H1 (cell line): ENCODE measurements around the gene PRSS48. TPM values are rescaled to one million over a fixed set of nuclear protein-coding genes. Genes with fewer than 3 reads are reported as not detected.

Experiments used
- CTCF ChIA-PET: fragments of 300-600 bp; sonication (Branson Sonifier 250); formaldehyde crosslinking; loops from one replicate; lab custom pipeline; 2021; ENCODE audit not compliant: partially characterized antibody; lab: Charles Lee
- POLR2A ChIA-PET: fragments of 300-600 bp; sonication (Branson Sonifier 250); formaldehyde crosslinking; loops from one replicate; lab custom pipeline; 2021; ENCODE audit warnings: inconsistent platforms; ENCODE audit not compliant: partially characterized antibody; lab: Charles Lee
- DNase-seq, 2 experiments: peaks; one replicate each; pipeline versions ENCODE4 v3.0.0 to v3.0.0-alpha.2; 2010 to 2022; ENCODE audit warnings: low spot score in 2 of 2, low read depth in 1 of 2, mixed read lengths in 1 of 2
- FAIRE-seq: peaks from 2 replicates; lab custom pipeline; 2011; peaks lifted over from hg19 to GRCh38; lab: Jason Lieb, UNC
- H2AFZ ChIP-seq: 2 replicates; pipeline ENCODE4 v1.8.1; 2012; ENCODE audit warnings: low read length, inconsistent platforms
- H2AK5ac ChIP-seq: 2 replicates; pipeline ENCODE4 v1.6.1; 2013; ENCODE audit warnings: low read depth, low read length
- H2BK120ac ChIP-seq: replicated peaks from 2 replicates; pipeline ENCODE3; 2013; ENCODE audit warnings: low read depth, low read length, inconsistent platforms
- H2BK12ac ChIP-seq: 2 replicates; pipeline ENCODE4 v1.6.1; 2013; ENCODE audit warnings: low read depth, low read length
- H2BK15ac ChIP-seq: 2 replicates; pipeline ENCODE4 v1.6.1; 2013; ENCODE audit warnings: low read length
- H2BK20ac ChIP-seq: 2 replicates; pipeline ENCODE4 v1.6.1; 2013; ENCODE audit warnings: low read length
- H2BK5ac ChIP-seq: 2 replicates; pipeline ENCODE4 v1.6.1; 2013; ENCODE audit warnings: low read depth, low read length
- H3K14ac ChIP-seq: 2 replicates; pipeline ENCODE4 v1.6.1; 2013; ENCODE audit warnings: inconsistent platforms; ENCODE audit not compliant: insufficient read length
- H3K18ac ChIP-seq: 2 replicates; pipeline ENCODE4 v1.6.1; 2013; ENCODE audit warnings: low read length; ENCODE audit errors: extremely low read depth
- H3K23ac ChIP-seq: 2 replicates; pipeline ENCODE4 v1.6.1; 2013; ENCODE audit warnings: inconsistent platforms; ENCODE audit not compliant: insufficient read length
- H3K23me2 ChIP-seq: 2 replicates; pipeline ENCODE4 v1.6.1; 2013; ENCODE audit warnings: low read depth, low read length
- H3K27ac ChIP-seq: 2 replicates; pipeline ENCODE4 v1.6.1; 2011; ENCODE audit warnings: low read depth, low read length, inconsistent platforms
- H3K27me3 ChIP-seq, 4 experiments: replicated peaks in 1 of 4; 1 replicate in 1 of 4; 2 replicates in 3 of 4; pipeline versions ENCODE4 v1.6.1 to v1.8.1; 2011 to 2013; ENCODE audit warnings: low read length in 3 of 4, mild to moderate bottlenecking in 3 of 4, inconsistent platforms in 2 of 4, mixed read lengths in 2 of 4, moderate library complexity in 1 of 4; ENCODE audit not compliant: control insufficient read depth in 3 of 4, insufficient read depth in 3 of 4; ENCODE audit errors: extremely low read depth in 1 of 4
- H3K36me3 ChIP-seq, 4 experiments: 2 replicates each; pipeline versions ENCODE4 v1.6.1 to v1.8.1; 2011 to 2013; ENCODE audit warnings: mild to moderate bottlenecking in 4 of 4, low read length in 3 of 4, moderate library complexity in 2 of 4, control low read depth in 1 of 4, inconsistent platforms in 1 of 4; ENCODE audit not compliant: insufficient read depth in 4 of 4, control insufficient read depth in 2 of 4
- H3K4ac ChIP-seq: replicated peaks from 2 replicates; pipeline ENCODE3; 2013; ENCODE audit warnings: low read length, low read depth, mixed read lengths, inconsistent platforms; ENCODE audit not compliant: insufficient read length
- H3K4me1 ChIP-seq, 4 experiments: replicated peaks in 1 of 4; 1 replicate in 1 of 4; 2 replicates in 3 of 4; pipeline versions ENCODE4 v1.6.1 to v1.8.1; 2011 to 2013; ENCODE audit warnings: low read length in 3 of 4, inconsistent platforms in 2 of 4, mixed read lengths in 1 of 4; ENCODE audit not compliant: insufficient read depth in 4 of 4, control insufficient read depth in 3 of 4
- H3K4me2 ChIP-seq, 2 experiments: 2 replicates each; pipeline versions ENCODE4 v1.6.1 to v1.8.1; 2011 to 2013; ENCODE audit warnings: low read depth in 2 of 2, low read length in 2 of 2, control low read depth in 1 of 2, inconsistent platforms in 1 of 2, mild to moderate bottlenecking in 1 of 2; ENCODE audit not compliant: insufficient read depth in 1 of 2
- H3K4me3 ChIP-seq, 4 experiments: fragments of 200-600, 300-600 bp in 1 of 4; sonication (generic), shearing (Covaris generic), sonication (Bioruptor Twin) in 1 of 4; 2 replicates each; pipeline versions ENCODE4 v1.5.1 to v1.8.1; 2011 to 2016; ENCODE audit warnings: low read length in 4 of 4, low read depth in 3 of 4, control low read depth in 2 of 4, inconsistent platforms in 2 of 4, mild to moderate bottlenecking in 2 of 4, mixed read lengths in 1 of 4, moderate library complexity in 1 of 4; ENCODE audit not compliant: insufficient read depth in 2 of 4; ENCODE audit errors: extremely low read depth in 1 of 4
- H3K56ac ChIP-seq: replicated peaks from 2 replicates; pipeline ENCODE3; 2013; ENCODE audit warnings: low read depth, mild to moderate bottlenecking, mixed read lengths, low read length, inconsistent platforms; ENCODE audit not compliant: insufficient read length
- H3K79me1 ChIP-seq: 2 replicates; pipeline ENCODE4 v1.6.1; 2013; ENCODE audit warnings: low read depth, low read length, control low read depth
- H3K79me2 ChIP-seq, 2 experiments: 2 replicates each; pipeline versions ENCODE4 v1.6.1 to v1.8.1; 2012 to 2013; ENCODE audit warnings: low read length in 2 of 2, mild to moderate bottlenecking in 2 of 2, inconsistent platforms in 1 of 2; ENCODE audit not compliant: insufficient read depth in 2 of 2, control insufficient read depth in 1 of 2
- H3K9ac ChIP-seq, 4 experiments: replicated peaks in 1 of 4; 1 replicate in 1 of 4; 2 replicates in 3 of 4; pipeline versions ENCODE4 v1.6.1 to v1.8.1; 2011 to 2013; ENCODE audit warnings: low read depth in 3 of 4, low read length in 3 of 4, control low read depth in 2 of 4, mild to moderate bottlenecking in 2 of 4, moderate library complexity in 2 of 4, inconsistent platforms in 1 of 4; ENCODE audit errors: extremely low read depth in 1 of 4
- H3K9me3 ChIP-seq, 2 experiments: 2 replicates each; pipeline versions ENCODE4 v1.6.1 to v1.8.1; 2012 to 2013; ENCODE audit warnings: mild to moderate bottlenecking in 2 of 2, moderate library complexity in 2 of 2, control low read depth in 1 of 2, inconsistent platforms in 1 of 2, low read depth in 1 of 2, low read length in 1 of 2, mixed read lengths in 1 of 2; ENCODE audit not compliant: insufficient read depth in 2 of 2
- H4K20me1 ChIP-seq, 2 experiments: replicated peaks in 1 of 2; 2 replicates each; pipeline versions ENCODE3 to v1.8.1; 2011 to 2013; ENCODE audit warnings: inconsistent platforms in 2 of 2, low read length in 2 of 2, mild to moderate bottlenecking in 1 of 2; ENCODE audit not compliant: insufficient read depth in 2 of 2, control insufficient read depth in 1 of 2
- H4K5ac ChIP-seq: 2 replicates; pipeline ENCODE4 v1.6.1; 2013; ENCODE audit warnings: low read length, low read depth, mixed read lengths, inconsistent platforms; ENCODE audit not compliant: insufficient read length
- H4K8ac ChIP-seq: 2 replicates; pipeline ENCODE4 v1.8.0; 2013; ENCODE audit warnings: mild to moderate bottlenecking, moderate library complexity, low read length, inconsistent platforms; ENCODE audit not compliant: insufficient read depth; ENCODE audit errors: extremely low read depth
- H4K91ac ChIP-seq: replicated peaks from 2 replicates; pipeline ENCODE3; 2013; ENCODE audit warnings: low read length, mixed read lengths, inconsistent platforms; ENCODE audit not compliant: insufficient read length
- CTCF ChIP-seq, 3 experiments: IDR thresholded peaks; 1 replicate in 2 of 3; 2 replicates in 1 of 3; pipeline versions ENCODE4 v1.5.1 to v1.6.1; 2011; ENCODE audit warnings: low read length in 3 of 3, mild to moderate bottlenecking in 3 of 3, inconsistent platforms in 2 of 3, low read depth in 1 of 3, moderate library complexity in 1 of 3; ENCODE audit not compliant: insufficient read depth in 1 of 3; ENCODE audit errors: control extremely low read depth in 1 of 3
- JUND ChIP-seq: IDR thresholded peaks from 2 replicates; pipeline ENCODE4 v1.6.1; 2011; ENCODE audit warnings: mild to moderate bottlenecking, improper control_type of control experiment, low read length
- NANOG ChIP-seq: IDR thresholded peaks from 2 replicates; pipeline ENCODE4 v1.6.1; 2011; ENCODE audit warnings: low read length, low read depth, mild to moderate bottlenecking, inconsistent platforms; ENCODE audit not compliant: insufficient read depth, poor library complexity, severe bottlenecking
- NRF1 ChIP-seq: IDR thresholded peaks from 2 replicates; pipeline ENCODE4 v1.6.1; 2011; ENCODE audit warnings: mild to moderate bottlenecking, low read depth, low read length, improper control_type of control experiment
- POLR2AphosphoS5 ChIP-seq: IDR thresholded peaks from 2 replicates; pipeline ENCODE4 v1.6.1; 2011; ENCODE audit warnings: low read depth, low read length
- POU5F1 ChIP-seq: IDR thresholded peaks from 2 replicates; pipeline ENCODE4 v1.6.1; 2011; ENCODE audit warnings: low read depth, mild to moderate bottlenecking, low read length, moderate library complexity
- RAD21 ChIP-seq, 2 experiments: IDR thresholded peaks in 1 of 2; conservative IDR thresholded peaks in 1 of 2; 2 replicates each; pipeline ENCODE4 v1.6.1; 2011; ENCODE audit warnings: low read depth in 2 of 2, low read length in 2 of 2, improper control_type of control experiment in 1 of 2, inconsistent platforms in 1 of 2, mild to moderate bottlenecking in 1 of 2, moderate library complexity in 1 of 2
- RFX5 ChIP-seq: IDR thresholded peaks from 2 replicates; pipeline ENCODE4 v1.6.1; 2011; ENCODE audit warnings: low read depth, low read length, improper control_type of control experiment, borderline replicate concordance
- SIN3A ChIP-seq, 2 experiments: IDR thresholded peaks in 1 of 2; conservative IDR thresholded peaks in 1 of 2; 2 replicates each; pipeline ENCODE4 v1.6.1; 2011 to 2012; ENCODE audit warnings: low read length in 2 of 2, improper control_type of control experiment in 1 of 2, low read depth in 1 of 2, mild to moderate bottlenecking in 1 of 2
- USF2 ChIP-seq: IDR thresholded peaks from 2 replicates; pipeline ENCODE4 v1.6.1; 2011; ENCODE audit warnings: low read length, improper control_type of control experiment
- WGBS, 2 experiments: shearing (Covaris generic) in 1 of 2; methylation state at CpG; one replicate each; pipeline versions ENCODE4 v1.1.6 to v1.1.7; 2013 to 2015; ENCODE audit warnings: low lambda C conversion rate in 2 of 2, mixed read lengths in 2 of 2, inconsistent platforms in 1 of 2, low coverage in 1 of 2, missing lambda C conversion rate in 1 of 2; ENCODE audit not compliant: insufficient replicate concordance in 2 of 2, insufficient coverage in 1 of 2, insufficient read length in 1 of 2; ENCODE audit errors: extremely low coverage in 1 of 2, missing lambda C conversion rate in 1 of 2; 5-methylcytosine and 5-hydroxymethylcytosine counted together
- polyA plus RNA-seq, 7 experiments: library from polyadenylated mRNA; depleted of rRNA in 3 of 7; stranded (reverse) in 5 of 7; unstranded in 2 of 7; fragments of >200 nt in 5 of 7; fragments of 200-250 nt in 2 of 7; gene quantifications; 1 replicate in 5 of 7; 2 replicates in 1 of 7; 4 replicates in 1 of 7; pipeline versions ENCODE4 v1.2.1 to v1.2.3, GENCODE V29; 2011 to 2013; ENCODE audit warnings: missing spikeins in 2 of 7, mixed read lengths in 2 of 7
- total RNA-seq: library from RNA; stranded (reverse); fragmentation: NEBNext Ultra II Directional; extraction: Animal tissue kit (Norgen Biotek cat#: 25700); gene quantifications from 2 replicates; pipeline ENCODE4 v1.2.1, GENCODE V29; 2021

PRSS48 gene
- total and polyA plus RNA-seq, 2 of the 8 experiments (the other 6 are each of a cell fraction or from before 2014, with no cell fraction given), result not detected

DNA sequence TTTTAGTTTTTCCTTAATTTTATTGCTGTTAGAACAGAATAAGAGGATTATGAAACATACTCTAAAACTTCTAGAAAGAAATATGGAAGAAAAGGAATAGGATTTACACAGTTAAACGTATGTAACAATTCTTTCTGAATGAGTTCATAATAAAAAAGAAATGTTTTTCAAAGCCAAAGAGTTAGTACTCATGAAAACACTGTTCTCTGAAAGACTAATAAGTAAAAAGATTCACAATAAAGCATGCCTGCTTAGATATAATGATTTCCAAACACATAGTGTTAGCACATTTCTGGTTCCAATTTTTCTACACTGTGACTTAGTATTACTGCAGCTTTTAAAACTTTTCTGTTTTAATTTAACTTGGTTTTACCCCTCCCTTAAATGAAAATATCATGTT, 49.8 kb upstream of the PRSS48 start:
- no peak overlapping the region for H2AFZ ChIP-seq
- H4K20me1 ChIP-seq, result no peaks in the 10 kb centered on the region
- H3K36me3 ChIP-seq, result no peaks in the 10 kb centered on the region; a peak in 1 of 8 replicates
- no peak overlapping the region for H4K91ac ChIP-seq
- no peak overlapping the region for H3K23ac ChIP-seq
- H3K4me2 ChIP-seq, result no peak overlapping the region
- H3K79me2 ChIP-seq, result peaks cover 0 to 7% of the 10 kb centered on the region in 2 experiments; a peak in 2 of 4 replicates
- no peaks in the 10 kb centered on the region for H3K9me3 ChIP-seq
- no peaks in the 10 kb centered on the region for H3K4me1 ChIP-seq
- FAIRE-seq (no peak), DNase-seq (no peak)
- no peak overlapping the region for H2BK20ac ChIP-seq
- H2BK15ac ChIP-seq, result no peak overlapping the region
- H2BK120ac ChIP-seq, result no peak overlapping the region
- H4K8ac ChIP-seq, result no peak overlapping the region
- H2AK5ac ChIP-seq, result no peak overlapping the region
- H4K5ac ChIP-seq, result no peak overlapping the region
- ChIA-PET CTCF (no interaction called here), POLR2A (no interaction called here)
- H3K23me2 ChIP-seq, result 0 out of 2 replicates have a peak, but pooled peaks cover 2% of the 10 kb centered on the region
- 89% methylated on average over 1 of the region's 1 CpG; no CpG with 5 or more reads in 1 of the 2 experiments for WGBS, 2 experiments
- H3K27ac ChIP-seq, result no peak overlapping the region
- H3K79me1 ChIP-seq, result no peaks in the 10 kb centered on the region; the same call in 1 of the 2 replicates
- H3K56ac ChIP-seq, result no peak overlapping the region
- no peak overlapping the region for H2BK5ac ChIP-seq
- H3K27me3 ChIP-seq, result no peaks in the 10 kb centered on the region
- H2BK12ac ChIP-seq, result no peak overlapping the region
- H3K9ac ChIP-seq, result no peak overlapping the region
- no peak overlapping the region for H3K4me3 ChIP-seq
- H3K18ac ChIP-seq, result no peak overlapping the region
- no peak overlapping the region for H3K4ac ChIP-seq
- no peak overlapping the region for H3K14ac ChIP-seq
- TF ChIP-seq RAD21 (IDR thresholded peaks at IDR 0.05 in 1 of 2, conservative IDR thresholded peaks at IDR 0.05 in 1 of 2; ENCODE audit: low read depth in 2 of 2, low read length in 2 of 2) (no peak), NRF1 (no peak), JUND (no peak), RFX5 (no peak), POLR2AphosphoS5 (no peak), POU5F1 (no peak), USF2 (no peak), SIN3A (conservative IDR thresholded peaks at IDR 0.05 in 1 of 2, IDR thresholded peaks at IDR 0.05 in 1 of 2; ENCODE audit: low read depth in 1 of 2, low read length in 2 of 2) (no peak), NANOG (no peak), CTCF (IDR thresholded peaks at IDR 0.05; ENCODE audit: control extremely low read depth in 1 of 3, insufficient read depth in 1 of 3, low read depth in 1 of 3, low read length in 3 of 3) (no peak)
